ENCODE measurements around the gene FNBP1. TPM values are rescaled to one million over a fixed set of nuclear protein-coding genes. Genes with fewer than 3 reads are reported as not detected.
"Not testable (repeated sequence)": the region's sequence is repeated elsewhere in the genome, so short reads cannot be mapped to it uniquely, and the experiment has no call there.

Gene FNBP1
- total RNA-seq, 1 donor from 2014 or later, result 80.4 TPM

- Mint-ChIP-seq H3K4me3 (ENCODE audit: unreplicated experiment) (no peak overlapping the region), H3K9me3 (ENCODE audit: unreplicated experiment) (no peaks in the 10 kb centered on the region), H3K36me3 (ENCODE audit: unreplicated experiment) (peaks cover 4% of the 10 kb centered on the region), H3K4me1 (ENCODE audit: low read depth, unreplicated experiment) (no peaks in the 10 kb centered on the region), H3K27ac (ENCODE audit: unreplicated experiment) (no peak overlapping the region), H3K27me3 (ENCODE audit: unreplicated experiment) (no peaks in the 10 kb centered on the region)
- DNase-seq, result no peak
- TF ChIP-seq CTCF (IDR thresholded peaks at IDR 0.05; ENCODE audit: partially characterized antibody, unreplicated experiment), result no peak
Observed at GRCh38 chr9:130018265-130018664, 24.7 kb downstream of the FNBP1 start.

DNA sequence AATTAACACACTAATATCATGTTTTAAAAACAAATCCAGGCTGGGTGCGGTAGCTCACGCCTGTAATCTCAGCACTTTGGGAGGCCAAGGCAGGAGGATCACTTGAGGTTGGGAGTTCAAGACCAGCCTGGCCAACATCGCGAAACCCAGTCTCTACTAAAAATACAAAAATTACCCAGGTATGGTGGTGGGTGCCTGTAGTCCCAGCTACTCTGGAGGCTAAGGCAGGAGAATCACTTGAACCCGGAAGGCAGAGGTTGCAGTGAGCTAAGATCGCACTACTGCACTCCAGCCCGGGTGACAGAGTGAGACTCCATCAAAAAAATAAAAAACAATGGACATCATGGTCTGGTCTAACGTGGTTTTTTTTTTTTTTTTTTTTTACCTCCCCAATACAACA lies 25.5 kb downstream of the FNBP1 start:
- not testable (repeated sequence) for H3K4me1 Mint-ChIP-seq (ENCODE audit: low read depth, unreplicated experiment); H3K4me3 Mint-ChIP-seq (ENCODE audit: unreplicated experiment); H3K27me3 Mint-ChIP-seq (ENCODE audit: unreplicated experiment); H3K36me3 Mint-ChIP-seq (ENCODE audit: unreplicated experiment); DNase-seq; H3K27ac Mint-ChIP-seq (ENCODE audit: unreplicated experiment); H3K9me3 Mint-ChIP-seq (ENCODE audit: unreplicated experiment)

GRCh38 chr9:130017076-130017475 lies 25.9 kb downstream of the FNBP1 start:
- Mint-ChIP-seq H3K4me3 (ENCODE audit: unreplicated experiment) (no peak overlapping the region), H3K9me3 (ENCODE audit: unreplicated experiment) (no peaks in the 10 kb centered on the region), H3K27ac (ENCODE audit: unreplicated experiment) (no peak overlapping the region), H3K27me3 (ENCODE audit: unreplicated experiment) (no peaks in the 10 kb centered on the region), H3K4me1 (ENCODE audit: low read depth, unreplicated experiment) (no peaks in the 10 kb centered on the region), H3K36me3 (ENCODE audit: unreplicated experiment) (peaks cover 4% of the 10 kb centered on the region)
- no peak for TF ChIP-seq CTCF (IDR thresholded peaks at IDR 0.05; ENCODE audit: partially characterized antibody, unreplicated experiment)
- no peak for DNase-seq

DNA sequence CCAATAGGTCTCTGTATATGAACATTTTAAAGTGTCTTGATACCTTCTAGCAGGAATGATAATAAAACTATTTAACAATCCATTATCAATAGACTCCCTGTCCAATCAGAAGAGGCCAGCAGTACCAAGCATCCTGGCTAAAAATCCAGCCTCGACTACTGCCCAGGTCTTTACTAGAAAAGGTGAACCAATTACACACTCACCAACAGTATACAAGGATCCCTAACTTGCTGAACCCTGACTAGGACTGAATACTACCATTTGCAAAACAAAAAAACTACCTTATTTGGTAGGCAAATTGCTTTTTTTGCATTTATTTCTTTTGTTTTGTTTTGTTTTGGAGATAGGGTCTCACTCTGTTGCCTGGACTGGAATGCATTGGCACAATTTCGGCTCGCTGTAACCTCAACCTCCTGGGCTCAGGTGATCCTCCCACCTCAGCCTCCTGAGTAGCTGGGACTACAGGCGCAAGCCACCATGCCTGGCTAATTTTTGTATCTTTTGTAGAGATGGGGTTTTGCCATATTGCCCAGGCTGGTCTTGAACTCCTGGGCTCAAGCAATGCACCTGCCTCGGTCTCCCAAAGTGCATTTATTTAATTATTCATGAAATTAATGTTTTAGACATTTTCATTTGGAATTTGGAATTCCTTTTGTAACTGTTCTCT lies 27.5 kb downstream of the FNBP1 start:
- no peak for TF ChIP-seq CTCF (IDR thresholded peaks at IDR 0.05; ENCODE audit: partially characterized antibody, unreplicated experiment)
- H3K27me3 Mint-ChIP-seq (ENCODE audit: unreplicated experiment), result peaks cover 2% of the 10 kb centered on the region
- DNase-seq, result no peak
- H3K4me3 Mint-ChIP-seq (ENCODE audit: unreplicated experiment), result no peak overlapping the region
- H3K36me3 Mint-ChIP-seq (ENCODE audit: unreplicated experiment), result peaks cover 13% of the 10 kb centered on the region
- H3K4me1 Mint-ChIP-seq (ENCODE audit: low read depth, unreplicated experiment), result peaks cover under 1% of the 10 kb centered on the region
- no peak overlapping the region for H3K27ac Mint-ChIP-seq (ENCODE audit: unreplicated experiment)
- H3K9me3 Mint-ChIP-seq (ENCODE audit: unreplicated experiment), result no peaks in the 10 kb centered on the region

GRCh38 chr9:130013326-130013725 lies 29.7 kb downstream of the FNBP1 start:
- H3K4me3 Mint-ChIP-seq (ENCODE audit: unreplicated experiment), result no peak overlapping the region
- TF ChIP-seq CTCF (IDR thresholded peaks at IDR 0.05; ENCODE audit: partially characterized antibody, unreplicated experiment), result no peak
- H3K4me1 Mint-ChIP-seq (ENCODE audit: low read depth, unreplicated experiment), result peaks cover 4% of the 10 kb centered on the region
- H3K27me3 Mint-ChIP-seq (ENCODE audit: unreplicated experiment), result peaks cover 2% of the 10 kb centered on the region
- H3K9me3 Mint-ChIP-seq (ENCODE audit: unreplicated experiment), result no peaks in the 10 kb centered on the region
- H3K36me3 Mint-ChIP-seq (ENCODE audit: unreplicated experiment), result peaks cover 13% of the 10 kb centered on the region
- no peak for DNase-seq
- no peak overlapping the region for H3K27ac Mint-ChIP-seq (ENCODE audit: unreplicated experiment)

All from glutamatergic neuron (in vitro differentiated cells).